ENCODE data around the gene RPS6KL1.

DNA sequence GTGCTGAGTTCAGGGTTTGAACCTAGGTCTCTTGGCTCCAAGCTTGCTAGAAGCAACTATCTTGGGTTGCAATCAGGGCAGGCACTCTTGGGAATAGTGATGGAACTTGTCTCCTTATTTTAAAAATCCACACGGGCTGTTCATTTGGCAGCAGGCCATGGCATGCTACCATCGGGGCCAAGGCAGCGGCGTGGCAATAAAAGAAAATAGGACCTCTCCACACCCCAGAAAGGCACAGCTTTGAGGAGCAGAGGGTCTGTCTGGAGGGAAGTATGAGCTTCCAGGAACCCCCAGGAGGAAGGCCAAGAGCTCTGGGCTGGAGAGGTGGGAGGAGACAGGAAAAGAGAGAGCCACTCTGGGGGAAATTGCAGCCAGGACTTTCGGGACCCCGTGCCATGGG, 15.3 kb downstream of the RPS6KL1 start:
- TF ChIP-seq ZNF138 (tag by site-specific recombination; IDR thresholded peaks at IDR 0.05; ENCODE audit: borderline replicate concordance) (no peak), ZBTB48 (tag by site-specific recombination; IDR thresholded peaks at IDR 0.05) (no peak), PRDM1 (tag by site-specific recombination; IDR thresholded peaks at IDR 0.05) (no peak), ZNF560 (tag by site-specific recombination; IDR thresholded peaks at IDR 0.05; ENCODE audit: borderline replicate concordance) (no peak), ZNF830 (tag by site-specific recombination; IDR thresholded peaks at IDR 0.05; ENCODE audit: low read depth) (no peak), ZNF549 (tag by site-specific recombination; IDR thresholded peaks at IDR 0.05) (no peak)
- TF ChIP-seq, protein P1, sequence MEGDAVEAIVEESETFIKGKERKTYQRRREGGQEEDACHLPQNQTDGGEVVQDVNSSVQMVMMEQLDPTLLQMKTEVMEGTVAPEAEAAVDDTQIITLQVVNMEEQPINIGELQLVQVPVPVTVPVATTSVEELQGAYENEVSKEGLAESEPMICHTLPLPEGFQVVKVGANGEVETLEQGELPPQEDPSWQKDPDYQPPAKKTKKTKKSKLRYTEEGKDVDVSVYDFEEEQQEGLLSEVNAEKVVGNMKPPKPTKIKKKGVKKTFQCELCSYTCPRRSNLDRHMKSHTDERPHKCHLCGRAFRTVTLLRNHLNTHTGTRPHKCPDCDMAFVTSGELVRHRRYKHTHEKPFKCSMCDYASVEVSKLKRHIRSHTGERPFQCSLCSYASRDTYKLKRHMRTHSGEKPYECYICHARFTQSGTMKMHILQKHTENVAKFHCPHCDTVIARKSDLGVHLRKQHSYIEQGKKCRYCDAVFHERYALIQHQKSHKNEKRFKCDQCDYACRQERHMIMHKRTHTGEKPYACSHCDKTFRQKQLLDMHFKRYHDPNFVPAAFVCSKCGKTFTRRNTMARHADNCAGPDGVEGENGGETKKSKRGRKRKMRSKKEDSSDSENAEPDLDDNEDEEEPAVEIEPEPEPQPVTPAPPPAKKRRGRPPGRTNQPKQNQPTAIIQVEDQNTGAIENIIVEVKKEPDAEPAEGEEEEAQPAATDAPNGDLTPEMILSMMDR (tag by site-specific recombination; IDR thresholded peaks at IDR 0.05), result no peak
- TF ChIP-seq, protein P2, sequence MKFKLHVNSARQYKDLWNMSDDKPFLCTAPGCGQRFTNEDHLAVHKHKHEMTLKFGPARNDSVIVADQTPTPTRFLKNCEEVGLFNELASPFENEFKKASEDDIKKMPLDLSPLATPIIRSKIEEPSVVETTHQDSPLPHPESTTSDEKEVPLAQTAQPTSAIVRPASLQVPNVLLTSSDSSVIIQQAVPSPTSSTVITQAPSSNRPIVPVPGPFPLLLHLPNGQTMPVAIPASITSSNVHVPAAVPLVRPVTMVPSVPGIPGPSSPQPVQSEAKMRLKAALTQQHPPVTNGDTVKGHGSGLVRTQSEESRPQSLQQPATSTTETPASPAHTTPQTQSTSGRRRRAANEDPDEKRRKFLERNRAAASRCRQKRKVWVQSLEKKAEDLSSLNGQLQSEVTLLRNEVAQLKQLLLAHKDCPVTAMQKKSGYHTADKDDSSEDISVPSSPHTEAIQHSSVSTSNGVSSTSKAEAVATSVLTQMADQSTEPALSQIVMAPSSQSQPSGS (tag by site-specific recombination; IDR thresholded peaks at IDR 0.05; ENCODE audit: low read depth), result no peak
- TF ChIP-seq, protein P3, sequence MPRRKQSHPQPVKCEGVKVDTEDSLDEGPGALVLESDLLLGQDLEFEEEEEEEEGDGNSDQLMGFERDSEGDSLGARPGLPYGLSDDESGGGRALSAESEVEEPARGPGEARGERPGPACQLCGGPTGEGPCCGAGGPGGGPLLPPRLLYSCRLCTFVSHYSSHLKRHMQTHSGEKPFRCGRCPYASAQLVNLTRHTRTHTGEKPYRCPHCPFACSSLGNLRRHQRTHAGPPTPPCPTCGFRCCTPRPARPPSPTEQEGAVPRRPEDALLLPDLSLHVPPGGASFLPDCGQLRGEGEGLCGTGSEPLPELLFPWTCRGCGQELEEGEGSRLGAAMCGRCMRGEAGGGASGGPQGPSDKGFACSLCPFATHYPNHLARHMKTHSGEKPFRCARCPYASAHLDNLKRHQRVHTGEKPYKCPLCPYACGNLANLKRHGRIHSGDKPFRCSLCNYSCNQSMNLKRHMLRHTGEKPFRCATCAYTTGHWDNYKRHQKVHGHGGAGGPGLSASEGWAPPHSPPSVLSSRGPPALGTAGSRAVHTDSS (tag by site-specific recombination; IDR thresholded peaks at IDR 0.05), result no peak
- TF ChIP-seq, protein P4, sequence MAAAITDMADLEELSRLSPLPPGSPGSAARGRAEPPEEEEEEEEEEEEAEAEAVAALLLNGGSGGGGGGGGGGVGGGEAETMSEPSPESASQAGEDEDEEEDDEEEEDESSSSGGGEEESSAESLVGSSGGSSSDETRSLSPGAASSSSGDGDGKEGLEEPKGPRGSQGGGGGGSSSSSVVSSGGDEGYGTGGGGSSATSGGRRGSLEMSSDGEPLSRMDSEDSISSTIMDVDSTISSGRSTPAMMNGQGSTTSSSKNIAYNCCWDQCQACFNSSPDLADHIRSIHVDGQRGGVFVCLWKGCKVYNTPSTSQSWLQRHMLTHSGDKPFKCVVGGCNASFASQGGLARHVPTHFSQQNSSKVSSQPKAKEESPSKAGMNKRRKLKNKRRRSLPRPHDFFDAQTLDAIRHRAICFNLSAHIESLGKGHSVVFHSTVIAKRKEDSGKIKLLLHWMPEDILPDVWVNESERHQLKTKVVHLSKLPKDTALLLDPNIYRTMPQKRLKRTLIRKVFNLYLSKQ (tag by site-specific recombination; IDR thresholded peaks at IDR 0.05; ENCODE audit: borderline replicate concordance), result no peak
- TF ChIP-seq, protein P5, sequence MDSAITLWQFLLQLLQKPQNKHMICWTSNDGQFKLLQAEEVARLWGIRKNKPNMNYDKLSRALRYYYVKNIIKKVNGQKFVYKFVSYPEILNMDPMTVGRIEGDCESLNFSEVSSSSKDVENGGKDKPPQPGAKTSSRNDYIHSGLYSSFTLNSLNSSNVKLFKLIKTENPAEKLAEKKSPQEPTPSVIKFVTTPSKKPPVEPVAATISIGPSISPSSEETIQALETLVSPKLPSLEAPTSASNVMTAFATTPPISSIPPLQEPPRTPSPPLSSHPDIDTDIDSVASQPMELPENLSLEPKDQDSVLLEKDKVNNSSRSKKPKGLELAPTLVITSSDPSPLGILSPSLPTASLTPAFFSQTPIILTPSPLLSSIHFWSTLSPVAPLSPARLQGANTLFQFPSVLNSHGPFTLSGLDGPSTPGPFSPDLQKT (IDR thresholded peaks at IDR 0.05; ENCODE audit: borderline replicate concordance, low read depth, low read length), result no peak
